Nephron progenitor cell (in vitro differentiated cells): Measurements from ENCODE around the gene COPS6.
A peak's percentile ranks its signal among the peaks of the same experiment; 100 is the strongest.

ENCODE experiments used
- DNase-seq: peaks from one replicate; pipeline ENCODE4 v3.0.0; 2021
- H3K27ac Mint-ChIP-seq: 2 replicates; pipeline ENCODE4 v1.8.0; 2021; ENCODE audit warnings: mild to moderate bottlenecking, moderate library complexity, mixed read lengths
- H3K27me3 Mint-ChIP-seq: 2 replicates; pipeline ENCODE4 v1.8.0; 2021; ENCODE audit warnings: mild to moderate bottlenecking, low read depth, mixed read lengths; ENCODE audit not compliant: poor library complexity
- H3K36me3 Mint-ChIP-seq: 2 replicates; pipeline ENCODE4 v1.8.0; 2021; ENCODE audit warnings: low read depth, mixed read lengths
- H3K4me1 Mint-ChIP-seq: 2 replicates; pipeline ENCODE4 v1.8.0; 2021; ENCODE audit warnings: mixed read lengths
- H3K4me3 Mint-ChIP-seq: 2 replicates; pipeline ENCODE4 v1.8.0; 2021; ENCODE audit warnings: mild to moderate bottlenecking, moderate library complexity, mixed read lengths
- H3K9me3 Mint-ChIP-seq: 2 replicates; pipeline ENCODE4 v1.8.0; 2021; ENCODE audit warnings: mild to moderate bottlenecking, moderate library complexity, mixed read lengths
- TF ChIP-seq, protein P1 (sequence below): fragments of 200-600 bp; sonication (generic); IDR thresholded peaks from 2 replicates; pipeline ENCODE4 v1.5.0; 2021; ENCODE audit warnings: antibody characterized with exemption

COPS6 gene

DNA sequence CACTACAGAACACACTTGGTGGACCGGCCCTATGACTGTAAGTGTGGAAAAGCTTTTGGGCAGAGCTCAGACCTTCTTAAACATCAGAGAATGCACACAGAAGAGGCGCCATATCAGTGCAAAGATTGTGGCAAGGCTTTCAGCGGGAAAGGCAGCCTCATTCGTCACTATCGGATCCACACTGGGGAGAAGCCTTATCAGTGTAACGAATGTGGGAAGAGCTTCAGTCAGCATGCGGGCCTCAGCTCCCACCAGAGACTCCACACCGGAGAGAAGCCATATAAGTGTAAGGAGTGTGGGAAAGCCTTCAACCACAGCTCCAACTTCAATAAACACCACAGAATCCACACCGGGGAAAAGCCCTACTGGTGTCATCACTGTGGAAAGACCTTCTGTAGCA, 24.6 kb upstream of the COPS6 start:
- H3K36me3 Mint-ChIP-seq: peaks cover 87% of the 10 kb centered on the region
- DNase-seq: no peak
- TF ChIP-seq, protein P1, sequence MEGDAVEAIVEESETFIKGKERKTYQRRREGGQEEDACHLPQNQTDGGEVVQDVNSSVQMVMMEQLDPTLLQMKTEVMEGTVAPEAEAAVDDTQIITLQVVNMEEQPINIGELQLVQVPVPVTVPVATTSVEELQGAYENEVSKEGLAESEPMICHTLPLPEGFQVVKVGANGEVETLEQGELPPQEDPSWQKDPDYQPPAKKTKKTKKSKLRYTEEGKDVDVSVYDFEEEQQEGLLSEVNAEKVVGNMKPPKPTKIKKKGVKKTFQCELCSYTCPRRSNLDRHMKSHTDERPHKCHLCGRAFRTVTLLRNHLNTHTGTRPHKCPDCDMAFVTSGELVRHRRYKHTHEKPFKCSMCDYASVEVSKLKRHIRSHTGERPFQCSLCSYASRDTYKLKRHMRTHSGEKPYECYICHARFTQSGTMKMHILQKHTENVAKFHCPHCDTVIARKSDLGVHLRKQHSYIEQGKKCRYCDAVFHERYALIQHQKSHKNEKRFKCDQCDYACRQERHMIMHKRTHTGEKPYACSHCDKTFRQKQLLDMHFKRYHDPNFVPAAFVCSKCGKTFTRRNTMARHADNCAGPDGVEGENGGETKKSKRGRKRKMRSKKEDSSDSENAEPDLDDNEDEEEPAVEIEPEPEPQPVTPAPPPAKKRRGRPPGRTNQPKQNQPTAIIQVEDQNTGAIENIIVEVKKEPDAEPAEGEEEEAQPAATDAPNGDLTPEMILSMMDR: no peak
- no peak overlapping the region for H3K4me3 Mint-ChIP-seq
- peaks cover 47% of the 10 kb centered on the region for H3K9me3 Mint-ChIP-seq
- no peaks in the 10 kb centered on the region for H3K4me1 Mint-ChIP-seq
- H3K27ac Mint-ChIP-seq: peak overlapping the region; percentile 46
- H3K27me3 Mint-ChIP-seq: no peaks in the 10 kb centered on the region

DNA sequence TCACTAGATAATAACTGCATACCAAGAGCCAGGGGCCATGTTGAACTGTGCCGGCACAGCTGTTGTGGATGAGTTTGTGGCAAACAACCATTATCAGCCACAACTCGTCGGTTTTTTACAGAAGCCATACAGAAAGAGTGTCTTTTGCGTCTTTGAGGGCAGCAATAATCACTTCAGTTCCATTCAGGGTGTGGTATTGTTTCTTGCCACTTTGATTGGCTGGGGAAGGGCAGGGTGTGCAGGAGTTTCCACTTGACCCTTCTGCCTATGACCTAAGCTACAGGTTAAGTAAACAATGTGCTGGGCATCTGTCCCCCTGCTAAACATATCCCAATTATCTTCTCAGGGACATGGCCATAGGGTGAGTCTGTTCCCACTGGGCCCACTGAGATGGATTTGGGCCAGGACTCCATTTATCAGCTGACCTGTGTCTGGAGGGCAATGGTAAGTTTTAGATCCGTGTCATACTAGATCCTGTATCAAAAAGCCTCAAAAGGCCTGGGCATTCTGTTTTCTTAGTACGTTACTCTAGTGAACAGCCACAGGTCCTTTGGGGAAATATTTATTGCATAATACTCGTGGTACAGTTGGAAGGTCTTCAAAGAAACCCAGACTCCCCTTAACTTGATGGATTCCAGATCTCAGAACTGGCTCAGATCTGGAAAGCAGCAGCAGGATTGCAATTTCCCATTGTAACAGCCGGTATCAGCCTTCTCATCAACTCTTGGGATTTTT, 23.1 kb upstream of the COPS6 start:
- Mint-ChIP-seq H3K4me3 (no peak overlapping the region), H3K27ac (no peak overlapping the region), H3K36me3 (peaks cover 92% of the 10 kb centered on the region), H3K4me1 (no peaks in the 10 kb centered on the region), H3K9me3 (peaks cover 62% of the 10 kb centered on the region), H3K27me3 (peaks cover 6% of the 10 kb centered on the region)
- TF ChIP-seq, protein P1: no peak
- DNase-seq: no peak

DNA sequence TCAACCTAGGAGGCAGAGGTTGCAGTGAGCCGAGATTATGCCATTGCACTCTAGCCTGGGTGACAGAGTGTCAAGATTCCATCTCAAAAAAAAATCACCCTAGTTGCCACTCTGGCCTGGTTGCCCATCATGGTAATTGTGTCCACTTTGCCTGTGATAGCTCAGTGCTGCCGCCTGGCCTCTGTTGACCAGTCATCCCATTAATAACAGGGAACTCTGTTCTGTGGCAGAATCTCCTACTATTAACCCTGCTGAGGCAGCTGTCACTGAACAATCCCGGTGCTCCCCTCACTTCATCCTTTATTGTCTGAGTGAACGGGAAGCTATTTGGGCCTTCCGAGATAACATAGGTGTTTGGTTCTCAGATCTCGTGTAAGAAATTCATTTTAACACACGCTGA, 21.8 kb upstream of the COPS6 start:
- Mint-ChIP-seq H3K9me3 (peaks cover 75% of the 10 kb centered on the region), H3K27me3 (peaks cover 10% of the 10 kb centered on the region), H3K4me3 (no peak overlapping the region), H3K27ac (no peak overlapping the region), H3K36me3 (peaks cover 92% of the 10 kb centered on the region), H3K4me1 (no peaks in the 10 kb centered on the region)
- TF ChIP-seq, protein P1: no peak
- no peak for DNase-seq

DNA sequence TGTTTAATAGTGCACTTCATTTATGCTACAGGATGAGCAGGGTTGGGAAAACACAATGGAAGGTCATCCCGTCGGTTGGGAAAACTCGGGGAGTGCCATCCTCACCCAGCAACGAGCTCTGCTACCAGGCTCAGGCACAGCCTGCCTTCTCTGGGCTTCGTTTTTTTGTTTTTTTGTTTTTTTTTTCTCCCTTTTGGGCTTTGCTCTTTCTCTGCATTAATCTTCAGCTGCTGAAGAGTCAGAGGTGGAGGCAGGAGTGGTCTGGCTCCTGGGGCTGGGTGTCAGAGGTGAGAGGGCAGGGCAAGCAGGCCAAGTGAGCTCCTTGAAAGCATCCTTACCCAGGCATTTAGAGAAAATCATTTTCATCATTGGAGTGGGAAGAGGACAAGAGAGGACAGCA, 18.8 kb upstream of the COPS6 start:
- Mint-ChIP-seq H3K27me3 (peaks cover 10% of the 10 kb centered on the region), H3K4me3 (no peak overlapping the region)

DNA sequence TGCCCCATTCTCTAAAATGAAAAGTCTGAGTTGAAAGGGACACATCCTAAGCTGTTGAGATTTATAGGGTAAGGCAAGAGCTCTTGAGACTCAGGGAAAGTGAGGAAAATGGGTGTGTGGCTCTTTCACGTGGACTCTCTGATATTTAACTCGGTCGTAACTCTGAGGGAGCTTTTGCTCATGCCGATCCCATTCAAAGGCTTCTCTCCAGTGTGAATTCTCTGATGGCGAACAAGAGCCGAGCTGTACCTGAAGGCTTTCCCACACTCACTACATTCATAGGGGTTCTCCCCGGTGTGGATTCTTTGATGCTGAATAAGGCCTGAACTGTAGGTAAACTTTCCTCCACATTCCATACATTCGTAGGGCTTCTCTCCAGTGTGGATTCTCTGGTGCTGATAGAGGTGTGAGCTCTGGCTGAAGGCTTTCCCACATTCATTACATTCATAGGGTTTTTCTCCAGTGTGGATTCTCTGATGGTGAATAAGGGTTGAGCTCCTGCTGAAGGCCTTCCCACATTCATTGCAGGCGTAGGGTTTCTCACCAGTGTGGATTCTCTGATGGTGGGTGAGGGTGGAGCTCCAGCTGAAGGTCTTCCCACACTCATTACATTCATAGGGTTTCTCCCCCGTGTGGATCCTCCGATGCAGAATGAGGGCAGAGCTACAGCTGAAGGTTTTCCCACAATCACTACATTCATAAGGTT, 17.6 kb upstream of the COPS6 start:
- no peak overlapping the region for H3K27ac Mint-ChIP-seq
- peak overlapping the region; percentile 40 for H3K4me3 Mint-ChIP-seq
- TF ChIP-seq, protein P1: no peak
- no peaks in the 10 kb centered on the region for H3K4me1 Mint-ChIP-seq
- no peak for DNase-seq
- peaks cover 96% of the 10 kb centered on the region for H3K9me3 Mint-ChIP-seq
- peaks cover 97% of the 10 kb centered on the region for H3K36me3 Mint-ChIP-seq
- peaks cover 17% of the 10 kb centered on the region for H3K27me3 Mint-ChIP-seq

More for the DNA sequence above, 18.8 kb upstream of the COPS6 start:
- Mint-ChIP-seq H3K4me1 (no peaks in the 10 kb centered on the region), H3K9me3 (peaks cover 91% of the 10 kb centered on the region), H3K36me3 (peaks cover 97% of the 10 kb centered on the region), H3K27ac (no peak overlapping the region)
- TF ChIP-seq, protein P1: no peak
- no peak for DNase-seq
